Dermis microvascular lymphatic vessel endothelial cell (primary cell): ENCODE results near the gene MCM6. TPM values are rescaled to one million over a fixed set of nuclear protein-coding genes. Genes with fewer than 3 reads are reported as not detected.

ENCODE experiments used
- total RNA-seq: library from RNA; depleted of rRNA; stranded (reverse); fragments of >200 nt; gene quantifications from 2 replicates; pipeline ENCODE4 v1.2.1, GENCODE V29; 2014

Gene MCM6
- total RNA-seq, 1 donor from 2014 or later, result 18.0 TPM

Other genes with a start within 250 kb of the MCM6 start
- 49.7 and 58.3 TPM in 2 replicates for gene UBXN4, start 134.6 kb downstream of the MCM6 start, total RNA-seq
- gene LCT, start 39.3 kb downstream of the MCM6 start, total RNA-seq, result not detected in 2 replicates
- gene DARS1, start 109.2 kb upstream of the MCM6 start, total RNA-seq, result 29.7 and 51.3 TPM in 2 replicates
- gene CXCR4, start 241.7 kb upstream of the MCM6 start, total RNA-seq, result 26.8 and 37.0 TPM in 2 replicates